CD1c-positive myeloid dendritic cell (primary cell): ENCODE results near the gene TRIM2.

Experiments
- DNase-seq: peaks from one replicate; pipeline ENCODE4 v3.0.0-alpha.2; 2016; ENCODE audit errors: extremely low spot score

Gene TRIM2

GRCh38 chr4:153372967-153373562 is 168.8 kb downstream of the TRIM2 start:
- DNase-seq: no peak

GRCh38 chr4:153374442-153374841 is 170.2 kb downstream of the TRIM2 start:
- DNase-seq: no peak

- no peak for DNase-seq
These were observed 171.1 kb downstream of the TRIM2 start for GRCh38 chr4:153375303-153375702.

GRCh38 chr4:153383131-153383530 is 178.9 kb downstream of the TRIM2 start:
- DNase-seq: no peak

- DNase-seq: no peak
These were observed 179.9 kb downstream of the TRIM2 start for GRCh38 chr4:153384160-153384559.

GRCh38 chr4:153385784-153386183 is 181.5 kb downstream of the TRIM2 start:
- DNase-seq: no peak

GRCh38 chr4:153387981-153388380 is 183.7 kb downstream of the TRIM2 start:
- no peak for DNase-seq
